Stimulated activated CD4-positive, alpha-beta T cell treated with anti-CD3 and anti-CD28 coated beads, Interleukin-2, amount 100 ng/mL, for 4 hours (primary cell): ENCODE measurements around the gene AMER1.
"Not testable (repeated sequence)": the region's sequence is repeated elsewhere in the genome, so short reads cannot be mapped to it uniquely, and the experiment has no call there.

Source experiments
- DNase-seq: peaks from one replicate; pipeline ENCODE4 v3.0.0-alpha.2; 2020; ENCODE audit warnings: low read depth

AMER1 gene

DNA sequence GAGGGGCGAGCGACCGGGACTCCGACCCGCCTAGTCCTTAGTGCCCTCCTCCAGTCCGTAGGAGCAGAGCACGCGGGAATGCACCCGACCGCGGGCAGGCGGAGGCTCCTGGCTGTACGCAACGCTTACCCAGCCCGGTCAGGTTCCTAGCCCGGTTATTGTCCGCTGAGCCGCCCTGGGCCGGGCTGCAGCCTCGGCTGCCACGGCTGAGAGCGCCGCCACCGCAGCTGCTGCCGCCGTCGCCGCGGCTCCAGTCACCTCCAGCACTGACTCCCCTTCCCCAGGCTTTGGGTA is at the start of gene AMER1:
Gene AMER1, minus strand, starts transcription at position 268 of the 294 bp plus-strand sequence. CDS start 12,422 bp downstream, outside the sequence.
- no peak for DNase-seq

DNA sequence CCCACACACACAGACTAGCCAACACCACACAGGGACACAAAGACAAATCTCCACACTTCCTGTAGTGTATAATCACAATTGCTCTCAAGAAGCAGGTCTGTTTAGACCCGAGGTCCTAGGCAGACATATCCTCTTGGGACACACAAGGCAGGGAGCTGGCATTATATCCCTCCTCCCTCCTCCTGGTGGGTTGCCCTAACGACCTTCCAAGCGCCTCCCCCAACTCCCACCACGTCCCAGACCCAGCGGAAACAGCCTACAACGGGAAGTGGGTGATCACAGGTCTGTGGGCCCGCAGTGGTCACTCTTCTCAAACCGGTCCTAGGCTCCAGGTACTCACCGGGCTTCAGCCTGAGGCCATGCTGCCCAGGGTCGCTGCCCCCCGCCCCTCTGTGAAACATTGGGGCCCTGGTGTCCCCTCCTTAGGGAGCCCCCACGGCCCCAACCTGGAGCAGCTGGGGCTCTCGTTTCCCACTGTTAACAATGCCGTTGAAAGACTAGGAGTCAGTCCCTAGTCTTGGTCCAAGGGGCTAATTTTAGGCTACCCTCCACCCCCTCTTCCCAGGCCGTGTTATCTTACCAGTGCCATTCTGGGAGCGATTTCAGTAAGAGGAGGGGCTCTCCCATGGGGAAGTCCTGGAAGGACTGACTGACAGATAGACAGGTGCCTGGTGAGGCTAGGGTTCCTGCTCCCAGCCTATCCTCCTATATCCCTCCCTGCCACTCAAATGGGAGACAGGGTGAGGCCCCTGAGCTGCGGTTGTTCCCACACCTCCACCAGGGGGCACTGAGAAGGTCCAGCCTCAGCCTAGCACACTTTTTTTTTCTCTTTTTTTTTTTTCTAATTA is 24.8 kb upstream of the AMER1 start, which contains the start of gene ASB12:
Gene ASB12, minus strand, starts transcription at position 485 of the 848 bp plus-strand sequence. CDS start 4,957 bp downstream, outside the sequence.
- no peak for DNase-seq

DNA sequence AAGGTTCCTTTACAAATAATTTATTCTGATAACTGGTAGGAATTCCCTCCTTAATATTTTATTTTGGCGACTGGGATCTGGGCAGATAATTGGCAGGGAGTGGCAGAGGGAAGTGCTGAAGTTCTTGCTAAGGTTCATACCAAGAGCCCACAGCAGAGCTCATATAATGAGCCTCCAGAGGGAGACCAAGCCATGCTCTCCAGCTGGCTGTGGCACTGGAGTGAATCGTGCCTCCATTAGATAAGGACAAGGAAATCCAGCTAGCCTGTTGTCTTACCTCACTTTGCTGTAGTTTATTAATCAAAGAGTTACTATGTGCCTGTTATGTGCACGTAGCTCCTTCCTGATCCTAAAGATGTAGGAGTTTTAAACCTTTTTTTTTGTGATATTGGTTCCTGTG is 23.6 kb upstream of the AMER1 start:
- DNase-seq, result no peak

DNA sequence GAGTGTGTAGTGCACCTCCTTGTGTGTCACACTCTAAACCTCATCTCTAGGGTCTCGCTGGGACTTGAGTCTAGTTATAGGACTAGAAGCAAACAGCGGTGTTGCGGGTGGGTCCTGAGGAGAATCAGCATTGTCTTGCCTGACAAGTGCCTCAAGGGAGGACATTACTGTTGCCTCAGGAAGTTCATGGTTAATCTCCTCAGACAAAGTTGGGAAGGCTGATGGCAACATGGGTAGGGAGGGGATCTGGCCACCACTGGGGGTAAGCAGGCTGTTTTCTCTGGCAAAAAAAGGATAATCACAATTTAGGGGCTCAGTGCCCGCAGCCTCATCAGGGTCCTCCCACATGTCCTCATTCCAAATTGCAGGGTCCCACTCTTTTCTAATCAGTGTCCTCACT is 12.5 kb upstream of the AMER1 start:
- no peak for DNase-seq

DNA sequence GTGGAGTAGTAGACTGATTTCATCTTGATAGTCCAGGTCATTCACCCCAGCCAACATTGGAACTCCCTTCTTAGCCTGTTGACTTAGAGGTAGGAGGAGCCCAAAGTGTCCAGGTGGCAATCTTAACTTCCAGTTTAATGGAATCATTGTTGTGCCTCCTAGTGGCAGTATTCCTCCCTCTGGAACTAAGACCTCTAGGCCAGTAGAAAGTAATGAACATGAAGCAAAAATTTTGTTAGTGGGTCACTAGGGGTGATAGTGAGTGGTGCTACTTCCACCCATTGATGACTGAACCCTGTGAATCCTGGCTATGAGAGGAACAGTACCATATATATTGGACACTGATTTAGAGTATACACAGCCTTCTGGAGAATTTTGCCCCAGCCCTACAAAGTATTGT is 8.5 kb upstream of the AMER1 start:
- not testable (repeated sequence) for DNase-seq

DNA sequence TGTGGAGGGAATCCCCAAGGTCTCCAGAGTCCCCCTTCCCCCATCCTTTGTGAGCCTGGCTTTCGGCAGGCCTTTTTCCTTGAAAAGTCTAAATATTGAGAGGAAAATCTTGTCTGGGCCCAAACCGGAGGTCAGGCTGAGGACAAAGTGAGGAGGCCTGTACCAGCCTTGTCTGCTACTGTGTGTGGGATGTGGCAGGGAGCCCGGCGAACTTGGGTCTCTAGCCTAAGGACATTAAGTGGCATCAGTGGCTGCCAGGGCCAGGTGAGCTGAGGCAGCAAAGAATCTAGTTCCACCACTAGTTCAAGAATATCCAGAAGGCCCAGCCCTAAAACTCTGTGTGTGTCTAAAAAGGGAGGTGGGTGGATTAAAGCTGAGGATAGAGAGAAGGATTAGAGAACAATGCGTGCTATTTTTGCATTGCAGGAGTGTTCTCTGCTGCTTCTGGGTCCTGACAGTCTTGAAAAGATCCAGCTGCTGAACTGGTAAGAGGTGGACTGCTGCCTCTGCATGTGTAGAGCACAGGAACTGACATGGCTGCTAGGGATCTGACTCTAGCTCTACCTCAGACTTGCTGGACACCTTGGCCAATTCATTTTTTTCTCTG is 1.2 kb upstream of the AMER1 start:
- no peak for DNase-seq

DNA sequence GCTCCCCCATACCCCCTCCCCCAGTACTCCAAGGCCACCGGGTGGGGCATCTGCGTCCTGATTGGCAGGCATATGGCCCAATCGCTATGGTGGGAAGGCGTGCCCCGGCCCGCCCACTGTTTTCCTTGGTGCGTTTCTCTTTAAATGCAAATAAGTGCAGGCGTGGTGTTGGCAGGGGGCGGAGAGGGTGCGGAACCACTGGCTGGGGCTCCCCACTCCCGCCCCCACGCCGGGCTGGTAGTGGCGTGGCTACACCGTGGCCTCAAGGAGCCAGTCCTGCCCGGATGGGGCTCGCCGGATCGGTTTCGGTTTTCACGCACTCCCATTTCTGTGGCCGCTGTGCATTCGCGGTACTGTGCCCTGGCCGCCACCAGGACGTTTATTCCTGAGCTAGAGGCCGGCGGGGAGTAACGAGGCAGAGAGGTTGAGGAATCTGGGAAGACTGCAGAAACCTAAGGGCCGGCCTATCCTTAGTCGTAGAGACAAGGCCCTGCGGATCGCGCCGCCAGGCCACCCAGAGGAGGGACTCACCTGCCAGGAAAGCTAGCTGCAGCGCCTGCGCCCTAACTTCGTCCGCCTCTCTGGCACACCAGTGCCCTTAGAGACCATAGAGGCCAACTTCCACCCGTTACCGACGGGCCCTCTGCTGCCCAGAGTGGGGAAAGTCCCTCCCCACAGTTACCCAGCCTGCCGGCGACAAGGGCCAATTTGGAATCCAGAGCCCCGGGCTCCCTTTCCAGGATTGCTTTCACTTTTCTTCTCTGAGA is 410 bp upstream of the AMER1 start:
- peak; percentile 79 for DNase-seq

DNA sequence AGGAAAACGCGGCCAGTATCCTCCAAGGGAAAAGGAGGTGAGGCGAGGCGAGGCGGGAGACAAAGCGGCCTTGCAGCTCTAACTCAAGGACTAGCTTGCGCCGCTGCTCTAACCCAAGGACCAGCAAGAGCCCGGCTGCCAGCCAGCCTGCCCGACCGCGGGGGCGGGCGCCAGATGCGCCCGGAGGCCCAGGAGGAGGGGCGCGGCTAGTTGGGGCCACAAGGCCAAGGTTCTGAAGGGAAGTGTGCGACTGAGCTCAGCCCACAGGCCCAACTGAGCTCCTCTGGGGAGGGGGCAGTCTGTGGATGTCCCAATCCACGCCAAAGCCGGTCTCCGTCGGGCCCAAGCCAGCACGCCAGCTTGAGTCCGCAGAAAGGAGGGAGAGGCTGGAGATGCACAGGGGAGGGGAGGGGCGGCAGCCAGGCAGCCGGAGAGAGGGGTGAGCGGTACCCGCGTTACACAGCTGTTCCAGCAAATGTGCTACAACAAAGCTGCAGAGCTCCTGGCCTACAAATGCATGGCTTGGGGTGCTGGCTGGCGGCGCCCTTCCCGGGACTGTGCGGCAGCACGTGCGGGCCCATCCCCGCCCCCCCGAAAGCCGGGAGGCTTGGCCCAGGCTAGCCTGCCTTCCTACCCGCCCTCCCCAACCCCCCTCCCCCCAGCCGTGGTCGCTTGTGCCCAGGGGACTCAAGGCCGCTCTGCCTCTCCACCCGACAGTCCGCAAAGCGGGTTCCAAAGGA is 637 bp downstream of the AMER1 start:
- DNase-seq, result peak; percentile 0

DNA sequence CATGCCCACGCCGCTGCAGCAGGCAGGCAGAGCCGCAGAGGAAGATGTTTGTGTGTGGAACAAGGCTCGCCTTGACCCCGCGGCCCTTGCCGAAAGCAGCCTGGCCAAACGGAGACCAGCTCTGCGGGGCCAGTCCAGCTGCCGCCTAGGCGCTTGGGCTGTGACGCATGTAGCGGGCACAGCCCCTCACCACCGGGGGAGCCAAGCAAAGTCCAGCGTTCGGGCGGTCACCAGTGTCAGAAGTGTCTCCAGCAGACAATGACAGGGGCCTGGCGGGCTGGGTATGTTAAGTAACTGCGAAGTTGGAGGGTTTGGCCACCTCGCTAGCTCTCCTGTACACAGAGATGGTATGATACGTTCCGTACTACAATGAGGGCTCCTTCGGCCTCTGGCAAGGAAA is 1.3 kb downstream of the AMER1 start:
- no peak for DNase-seq

DNA sequence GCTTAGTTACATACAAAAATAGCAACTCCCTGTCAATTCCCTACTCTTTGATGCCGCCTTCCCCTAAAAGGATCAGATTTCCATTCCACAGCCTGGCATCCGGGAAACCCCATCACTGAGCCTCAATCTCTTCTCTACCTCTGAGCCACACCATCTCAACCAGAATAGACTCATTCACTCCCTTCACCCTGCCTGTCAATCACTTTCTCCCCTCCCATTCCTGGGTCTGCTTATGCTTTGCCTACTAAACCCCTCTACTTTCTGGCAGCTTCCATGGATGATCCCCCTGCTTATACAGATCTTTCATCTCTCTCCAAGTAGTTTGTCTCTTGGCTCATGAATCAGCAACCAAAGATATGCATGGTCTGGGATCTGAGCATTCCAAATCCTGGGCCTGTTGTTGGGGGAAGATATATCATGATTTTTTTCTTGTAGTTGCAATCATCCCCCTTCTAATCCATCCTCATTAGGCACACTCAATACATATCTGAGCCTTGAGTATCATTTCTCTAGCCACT is 2.6 kb downstream of the AMER1 start:
- DNase-seq, result no peak

DNA sequence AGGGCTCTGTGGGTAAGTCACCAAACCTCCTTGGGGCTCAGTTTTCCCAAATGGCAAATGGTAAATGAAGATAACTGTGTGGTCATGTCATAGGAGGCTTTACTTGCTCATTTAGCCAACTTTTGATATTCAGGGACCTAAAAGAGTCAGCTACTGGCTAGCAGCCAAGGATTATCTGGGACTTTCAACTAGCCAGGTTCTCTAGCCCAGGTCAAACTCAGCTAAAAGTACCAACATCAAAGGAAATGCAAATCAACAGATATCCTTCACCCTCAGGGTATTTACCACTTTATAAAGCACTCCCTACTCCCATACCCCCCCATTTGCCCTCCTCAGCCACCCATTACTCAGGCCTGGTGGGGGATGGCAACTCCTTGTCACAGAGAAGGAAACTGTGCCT is 7.5 kb downstream of the AMER1 start:
- DNase-seq, result no peak

DNA sequence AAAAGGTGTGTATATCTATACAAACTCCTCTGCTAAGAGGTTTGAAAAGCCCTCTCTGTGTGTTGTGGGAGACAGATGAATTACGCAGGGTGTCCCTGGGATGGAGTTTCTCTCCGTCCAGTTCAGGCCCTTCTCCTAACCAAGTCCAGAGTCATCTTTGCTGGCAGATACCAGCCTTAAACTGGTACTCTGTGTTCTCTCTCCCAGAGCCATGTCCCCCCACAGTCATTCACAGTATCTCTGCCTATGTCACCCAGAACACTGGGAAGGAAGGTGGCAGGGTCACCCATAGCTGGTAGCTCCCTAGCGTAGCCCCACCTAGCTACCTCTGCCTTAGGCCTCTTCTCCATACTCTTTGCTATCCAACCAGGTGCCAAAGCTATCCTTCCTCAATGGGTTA is 8.9 kb downstream of the AMER1 start:
- DNase-seq, result no peak

DNA sequence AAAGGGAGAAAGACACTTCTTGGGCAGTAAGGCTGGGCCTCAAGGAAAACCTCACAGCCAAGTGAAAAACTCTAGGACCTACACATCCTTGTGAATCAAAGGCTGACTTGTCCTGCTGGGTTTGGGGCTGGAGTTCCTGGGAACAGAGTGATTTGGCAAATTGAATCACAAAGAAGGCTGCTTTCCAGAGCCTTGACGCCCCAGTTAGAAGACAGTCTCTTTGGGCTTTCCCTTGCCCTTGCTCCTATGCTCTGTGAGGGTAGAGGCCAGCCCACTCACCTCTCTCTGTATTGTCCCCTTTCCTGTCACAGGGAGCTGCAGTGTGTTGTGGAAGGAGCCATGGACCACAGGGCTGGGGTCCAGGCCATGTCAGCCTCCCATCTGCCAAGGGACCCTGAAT is 9.6 kb downstream of the AMER1 start:
- DNase-seq, result no peak

DNA sequence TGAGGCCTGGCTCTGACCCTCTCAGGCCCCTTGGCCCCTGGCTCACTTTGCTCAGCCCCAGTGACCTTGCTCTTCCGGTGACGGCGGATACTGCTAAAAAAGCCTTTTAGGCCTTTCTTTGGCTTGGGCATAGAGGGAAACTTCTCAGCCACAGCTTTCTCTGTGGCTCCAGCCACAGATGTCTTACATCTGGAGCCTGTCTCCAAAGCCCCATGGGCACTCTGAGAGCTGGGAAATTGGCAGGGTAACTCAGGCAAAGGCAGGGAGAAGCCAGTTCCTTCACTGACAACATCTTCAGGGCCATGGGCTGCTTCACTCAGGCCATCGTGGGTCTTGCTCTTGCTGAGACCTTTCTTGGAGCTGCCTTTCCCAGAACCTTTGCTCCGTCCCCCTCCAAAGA is 12.8 kb downstream of the AMER1 start:
- no peak for DNase-seq

DNA sequence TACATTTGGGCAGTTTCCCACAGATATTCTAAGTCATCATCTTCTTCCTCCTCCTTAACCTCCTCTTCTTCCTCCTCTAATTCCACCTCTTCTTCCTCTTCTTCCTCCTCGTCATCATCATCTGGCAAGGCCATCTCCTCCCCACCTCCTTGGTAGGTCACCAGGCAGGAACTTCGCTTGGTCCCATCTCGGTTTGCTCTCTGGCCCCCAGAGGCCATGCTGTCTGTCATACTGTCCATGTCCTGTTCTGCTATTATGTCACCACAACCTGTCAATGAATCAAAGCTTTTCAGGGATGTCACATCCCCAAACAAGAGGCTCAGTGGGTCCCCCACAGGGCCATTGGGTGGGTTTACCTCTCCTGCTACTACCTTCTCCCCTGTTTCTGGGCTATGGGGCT is 13.5 kb downstream of the AMER1 start:
- DNase-seq, result no peak

DNA sequence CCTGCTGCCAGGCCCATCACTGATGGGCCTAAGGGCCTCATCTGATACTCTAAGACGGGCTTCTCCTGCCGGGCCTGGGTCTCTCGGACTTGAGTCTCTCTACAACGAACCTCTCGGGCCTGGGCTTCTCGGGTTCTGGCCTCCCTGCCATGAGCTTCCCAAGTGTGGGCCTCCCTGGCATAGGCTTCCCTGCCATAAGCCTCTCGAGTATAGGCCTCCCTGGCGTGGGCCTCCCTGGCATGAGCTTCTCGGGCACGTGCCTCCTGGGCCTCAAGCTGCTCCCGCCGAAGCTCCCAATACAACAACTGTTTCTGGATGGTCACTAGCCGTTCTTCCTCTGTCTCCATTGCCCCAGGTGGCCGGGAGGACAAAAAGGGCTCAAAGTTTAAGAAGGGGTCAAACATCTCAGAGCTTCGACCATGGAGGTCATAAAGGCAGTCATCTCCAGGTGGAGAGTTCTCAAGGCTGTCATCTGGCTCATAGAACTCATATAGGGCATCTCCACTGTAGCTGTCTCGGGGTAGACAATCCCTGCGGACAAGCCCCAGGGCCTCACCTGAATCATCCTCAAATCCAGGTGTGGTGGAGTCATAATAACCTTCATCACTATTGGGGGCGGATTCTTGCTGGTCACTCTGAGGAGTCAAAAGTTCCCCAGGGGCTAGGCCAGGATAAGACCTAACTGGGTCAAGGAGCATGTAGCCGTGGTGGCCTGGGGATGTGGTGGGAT is 14.1 kb downstream of the AMER1 start:
- DNase-seq, result no peak

DNA sequence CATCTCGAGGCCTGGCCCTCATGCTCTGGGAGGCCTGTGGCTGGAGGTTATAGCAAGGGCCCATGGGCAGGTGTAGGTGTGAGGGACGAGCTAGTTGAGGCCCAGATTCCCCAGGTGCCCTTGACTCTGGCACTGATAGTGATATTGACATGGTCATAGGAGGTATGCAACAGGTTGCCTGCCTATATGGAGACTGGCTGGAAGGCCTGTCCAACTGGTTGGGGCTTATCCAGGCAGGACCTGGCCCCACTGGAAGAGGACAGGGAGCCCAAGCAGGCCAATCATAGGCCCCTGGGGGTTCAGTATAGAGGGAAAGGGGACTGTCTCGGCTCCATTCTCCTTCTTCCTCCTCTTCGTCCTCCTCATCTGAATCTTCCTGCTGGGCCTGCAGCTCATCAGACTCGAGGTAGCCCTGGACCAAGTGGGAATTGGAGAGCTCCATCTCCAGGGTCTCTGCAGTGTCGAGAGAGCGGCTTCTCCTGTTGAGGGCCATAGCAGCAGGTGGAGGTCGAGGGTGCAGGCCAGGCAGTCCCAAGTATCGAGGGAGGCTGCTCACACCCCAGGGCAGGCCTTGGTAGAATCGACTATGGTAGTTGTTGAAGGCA is 15.3 kb downstream of the AMER1 start:
- DNase-seq, result no peak

DNA sequence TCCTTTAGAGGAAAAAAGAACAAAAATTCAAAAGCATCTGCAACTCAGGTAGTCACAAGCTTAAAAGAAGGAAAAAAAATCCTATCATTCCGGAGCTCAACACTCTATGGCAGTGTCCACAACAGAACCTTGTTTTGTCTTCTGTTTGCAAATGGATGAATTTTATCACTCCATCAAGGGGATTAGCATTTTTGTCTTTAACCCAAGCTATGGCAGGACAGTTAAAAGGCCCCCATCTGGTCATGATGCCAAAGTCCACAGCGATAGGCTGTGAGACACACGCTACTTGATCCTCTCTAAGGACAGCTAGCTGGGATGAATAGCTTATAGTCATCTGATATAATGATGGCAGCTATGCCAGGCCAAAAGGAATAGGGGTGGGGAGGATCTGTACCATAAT is 16.6 kb downstream of the AMER1 start:
- no peak for DNase-seq

DNA sequence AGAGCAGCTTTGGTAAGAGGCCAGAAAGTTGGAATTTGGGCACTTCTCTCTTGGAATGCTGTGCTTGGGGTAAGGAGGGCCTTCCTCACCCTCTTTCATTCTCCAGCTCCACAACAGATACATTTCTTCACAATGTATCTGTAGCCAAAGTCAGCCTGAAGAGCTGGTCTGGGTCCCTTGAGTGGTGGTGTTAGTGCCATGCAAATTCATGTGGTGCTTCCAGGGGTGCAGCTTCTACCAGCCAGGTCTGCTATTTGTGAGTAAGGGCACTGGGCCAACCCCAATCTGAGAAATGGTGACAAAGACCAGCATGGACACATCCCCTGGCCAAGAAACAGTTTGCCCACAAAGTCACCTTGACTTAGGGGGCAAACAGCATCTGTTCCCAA is 17.8 kb downstream of the AMER1 start:
- no peak for DNase-seq

DNA sequence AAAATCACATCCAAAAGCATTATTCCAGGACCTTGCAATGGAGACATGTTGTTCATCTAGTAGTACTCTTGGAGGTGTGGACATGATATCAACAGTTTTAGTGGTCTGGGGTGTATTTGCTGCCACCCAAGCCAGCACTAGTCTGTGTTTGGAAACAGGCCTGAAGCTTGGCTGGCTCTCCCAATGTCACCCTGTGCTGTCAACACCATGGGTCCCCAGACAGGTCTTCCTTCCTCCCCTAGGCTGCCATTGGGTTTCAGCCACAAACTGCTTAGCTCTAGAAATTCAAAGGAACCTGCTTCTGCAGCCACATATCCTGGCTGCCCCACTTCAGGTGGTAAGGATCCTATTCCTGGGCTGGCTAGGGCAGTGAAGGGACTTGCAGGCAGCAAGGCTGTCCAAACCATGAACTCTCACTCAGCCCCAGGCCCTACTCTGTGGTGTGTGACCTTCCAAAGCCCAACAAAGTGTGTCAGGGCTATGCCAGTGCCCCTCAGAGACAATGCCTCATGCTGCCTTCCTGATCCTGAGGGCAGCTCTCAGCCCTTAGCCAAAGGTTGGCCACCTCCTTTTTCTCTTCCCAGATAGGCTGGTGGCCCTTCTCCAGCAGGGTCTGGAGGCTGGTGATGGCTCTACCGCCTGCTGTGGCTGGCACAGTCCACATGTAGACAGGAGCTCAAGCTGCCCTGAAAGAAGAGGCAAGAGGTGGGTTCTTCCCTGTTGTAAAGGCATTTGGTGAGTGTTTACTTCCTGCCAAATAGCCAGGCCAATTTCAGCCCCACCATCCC is 18.3 kb downstream of the AMER1 start:
- no peak for DNase-seq
